Measurements from ENCODE around the gene KRTAP10-3.

DNA sequence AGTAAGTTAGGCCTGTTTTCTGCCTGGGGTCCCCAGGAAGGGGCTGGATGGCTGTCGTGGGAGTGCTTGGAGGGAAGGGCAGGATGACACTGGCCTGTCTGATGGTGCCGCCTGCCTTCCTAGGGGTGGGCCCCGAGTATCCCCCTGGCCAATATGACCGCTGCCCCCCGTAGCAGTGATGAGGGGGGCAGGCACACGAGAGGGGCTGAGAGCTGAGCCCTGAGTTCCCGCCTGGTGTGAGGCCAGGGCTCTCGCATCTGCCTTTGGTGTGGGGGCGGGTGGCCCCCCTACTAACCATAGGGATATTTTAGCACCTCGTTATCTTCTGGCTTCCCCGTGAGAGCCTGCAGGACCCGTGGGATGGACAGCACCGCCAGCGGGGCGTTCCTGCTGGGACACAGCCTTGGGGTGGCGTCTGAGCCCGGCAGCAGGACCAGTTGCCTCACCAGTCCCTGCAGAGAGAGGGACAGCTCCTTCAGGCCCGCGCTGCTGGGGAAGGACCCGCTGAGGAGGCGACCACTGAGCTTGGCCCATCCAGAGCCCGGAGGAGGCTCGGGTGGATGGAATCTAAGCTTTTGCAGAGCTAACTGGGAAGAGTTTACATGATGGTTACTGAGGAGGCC, 29.0 kb downstream of the KRTAP10-3 start:
- TF ChIP-seq, protein P1, sequence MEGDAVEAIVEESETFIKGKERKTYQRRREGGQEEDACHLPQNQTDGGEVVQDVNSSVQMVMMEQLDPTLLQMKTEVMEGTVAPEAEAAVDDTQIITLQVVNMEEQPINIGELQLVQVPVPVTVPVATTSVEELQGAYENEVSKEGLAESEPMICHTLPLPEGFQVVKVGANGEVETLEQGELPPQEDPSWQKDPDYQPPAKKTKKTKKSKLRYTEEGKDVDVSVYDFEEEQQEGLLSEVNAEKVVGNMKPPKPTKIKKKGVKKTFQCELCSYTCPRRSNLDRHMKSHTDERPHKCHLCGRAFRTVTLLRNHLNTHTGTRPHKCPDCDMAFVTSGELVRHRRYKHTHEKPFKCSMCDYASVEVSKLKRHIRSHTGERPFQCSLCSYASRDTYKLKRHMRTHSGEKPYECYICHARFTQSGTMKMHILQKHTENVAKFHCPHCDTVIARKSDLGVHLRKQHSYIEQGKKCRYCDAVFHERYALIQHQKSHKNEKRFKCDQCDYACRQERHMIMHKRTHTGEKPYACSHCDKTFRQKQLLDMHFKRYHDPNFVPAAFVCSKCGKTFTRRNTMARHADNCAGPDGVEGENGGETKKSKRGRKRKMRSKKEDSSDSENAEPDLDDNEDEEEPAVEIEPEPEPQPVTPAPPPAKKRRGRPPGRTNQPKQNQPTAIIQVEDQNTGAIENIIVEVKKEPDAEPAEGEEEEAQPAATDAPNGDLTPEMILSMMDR (conservative IDR thresholded peaks at IDR 0.05 in 1 of 2, IDR thresholded peaks at IDR 0.05 in 1 of 2; ENCODE audit: low read depth in 1 of 2, low read length in 2 of 2), result no peak
- TF ChIP-seq EZH2 (IDR thresholded peaks at IDR 0.05; ENCODE audit: low read length, missing control alignments), result no peak
